Amniotic epithelial cell (primary cell): ENCODE data around the gene PEMT.

Source experiments
- DNase-seq: peaks from one replicate; pipeline ENCODE4 v3.0.0-alpha.2; 2010; ENCODE audit warnings: low read depth

Gene PEMT

DNA sequence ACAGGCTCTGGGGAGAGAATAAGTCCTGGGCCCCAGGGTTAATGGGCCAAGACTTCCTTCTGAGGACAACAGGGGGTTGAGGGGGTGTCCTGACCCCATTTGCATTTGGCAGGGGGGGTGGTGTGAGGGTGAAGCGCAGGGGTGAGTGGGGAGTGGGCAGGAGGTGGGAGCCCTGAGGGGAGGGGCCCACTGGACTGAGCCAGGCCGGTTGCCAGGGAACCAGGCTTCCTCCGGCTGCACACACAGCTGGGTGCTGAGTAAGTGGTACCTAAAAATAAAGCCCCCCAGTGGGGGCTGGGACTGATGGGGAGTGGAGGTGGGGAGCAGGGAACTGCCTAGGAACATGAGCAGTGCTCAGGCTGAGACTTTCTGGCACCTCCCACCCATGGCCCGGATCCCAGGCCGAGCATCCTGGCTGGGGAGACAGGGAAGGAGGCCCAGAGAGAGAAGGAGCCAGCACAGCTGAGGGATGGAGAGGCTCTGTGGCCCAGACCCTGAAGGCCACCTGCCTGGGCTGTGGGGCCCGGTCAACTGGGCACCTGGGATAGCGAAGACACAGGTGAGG is 87.9 kb downstream of the PEMT start:
- no peak for DNase-seq

GRCh38 chr17:17502741-17503565 is 88.6 kb downstream of the PEMT start:
- DNase-seq: no peak

DNA sequence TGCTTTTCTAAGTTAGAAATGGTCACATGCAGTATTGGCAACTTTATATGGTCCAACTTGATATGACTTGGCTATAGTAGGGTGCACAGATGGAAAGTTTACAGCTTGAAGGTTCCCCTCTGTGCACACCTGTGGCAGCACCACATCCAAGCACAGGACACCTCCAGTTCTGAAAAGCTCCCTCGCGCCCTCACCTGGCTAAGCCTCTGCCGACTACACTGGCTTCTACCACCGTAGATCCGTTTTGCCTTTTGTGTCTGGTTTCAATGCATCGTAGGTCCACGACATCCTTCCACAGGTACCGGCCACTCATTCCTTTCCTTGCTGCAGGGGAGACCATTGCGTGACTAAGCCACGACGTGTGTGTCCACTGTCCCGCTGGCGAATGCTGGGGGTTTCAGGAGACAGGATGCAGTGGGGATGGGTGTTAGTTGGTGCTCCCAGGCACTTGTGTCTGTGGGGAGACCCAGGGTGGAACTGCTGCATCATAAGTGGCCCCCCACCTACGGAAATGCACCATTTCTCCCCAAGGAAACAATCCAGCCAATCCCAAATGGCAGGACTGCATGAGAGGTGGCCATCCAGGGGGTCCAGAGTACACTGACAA is 90.4 kb downstream of the PEMT start:
- no peak for DNase-seq

- DNase-seq: no peak
These were observed 91.9 kb downstream of the PEMT start for GRCh38 chr17:17499402-17500145.

GRCh38 chr17:17498606-17499301 is 92.8 kb downstream of the PEMT start:
- no peak for DNase-seq

- no peak for DNase-seq
These were observed 93.5 kb downstream of the PEMT start for GRCh38 chr17:17497845-17498520.

DNA sequence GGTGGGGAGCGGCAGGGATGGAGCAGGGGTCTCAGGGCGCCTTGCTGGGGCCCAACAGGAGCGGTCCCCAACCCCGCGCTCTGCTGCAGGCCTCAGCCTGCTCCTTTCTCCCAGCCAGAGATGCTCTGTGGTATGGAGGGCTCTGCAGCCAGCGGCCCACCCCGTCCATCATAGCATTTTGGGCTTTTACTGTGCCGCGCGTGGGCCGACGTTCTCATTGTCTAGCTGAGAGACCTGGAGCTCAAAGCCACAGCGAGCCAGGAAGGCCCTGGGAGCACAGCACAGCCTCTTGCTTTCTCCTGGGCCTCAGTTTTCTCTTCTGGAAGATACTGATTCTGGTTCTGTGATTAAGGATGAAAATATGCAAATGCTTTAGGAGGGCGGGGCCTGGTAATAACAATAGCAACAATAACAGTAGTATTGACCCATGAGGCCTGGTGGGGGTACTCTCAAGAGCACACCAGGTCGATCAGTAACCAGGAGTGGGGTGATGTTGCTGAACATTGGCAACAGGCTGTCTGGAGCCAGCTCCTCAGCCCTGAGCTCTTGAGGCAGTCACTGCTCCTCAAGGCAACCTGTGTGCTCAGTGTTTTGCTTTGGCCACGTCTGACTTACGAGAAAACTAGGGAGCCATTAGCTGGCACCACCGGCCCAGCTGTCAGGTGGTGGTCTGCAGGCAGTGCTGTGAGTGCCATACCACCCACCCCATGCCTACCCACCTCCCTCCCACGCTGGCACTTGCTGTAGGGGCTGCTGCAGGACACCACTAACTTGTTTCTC is 94.3 kb downstream of the PEMT start:
- DNase-seq: no peak

GRCh38 chr17:17496189-17497064 is 95.1 kb downstream of the PEMT start, which contains the start of gene RASD1:
RASD1 (minus strand) TSS chr17:17496395; CDS start chr17:17496181, 214 bp downstream.
- DNase-seq: peak; percentile 79

GRCh38 chr17:17495536-17496188 is 95.8 kb downstream of the PEMT start:
- peak; percentile 21 for DNase-seq

DNA sequence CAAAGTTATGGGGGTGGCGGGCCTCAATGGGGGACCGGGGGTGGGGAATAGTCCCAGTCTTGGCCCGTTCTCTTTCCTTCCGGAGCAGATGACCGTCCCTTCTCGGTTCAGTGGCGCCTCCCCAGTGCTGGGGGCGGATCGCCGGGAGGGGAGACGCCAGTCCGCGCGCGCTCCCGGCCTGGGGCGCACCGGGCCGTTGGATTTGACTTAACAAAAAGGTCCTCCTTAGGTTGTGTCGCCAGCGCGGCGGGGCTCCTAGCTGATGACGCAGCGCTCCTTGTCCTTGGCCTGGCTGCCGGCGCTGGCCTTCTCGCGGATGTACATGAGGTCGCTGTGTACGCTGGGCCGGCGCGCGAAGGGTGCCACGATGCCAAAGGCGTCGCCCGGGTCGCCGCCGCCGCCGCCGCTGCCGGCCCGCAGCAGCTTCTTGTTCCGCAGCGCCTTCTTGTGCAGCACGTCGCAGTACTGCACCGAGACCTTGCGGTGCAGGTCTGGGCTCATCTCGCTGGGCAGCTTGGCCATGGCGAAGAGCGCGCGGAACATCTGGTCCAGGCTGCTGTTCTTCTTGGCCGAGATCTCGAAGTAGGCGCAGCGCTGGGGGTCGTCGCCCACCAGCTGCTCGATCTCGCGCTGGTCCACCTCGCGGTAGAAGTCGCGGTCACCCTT is 96.5 kb downstream of the PEMT start:
- peak; percentile 44 for DNase-seq

GRCh38 chr17:17494499-17494869 is 97.0 kb downstream of the PEMT start:
- peak; percentile 30 for DNase-seq

DNA sequence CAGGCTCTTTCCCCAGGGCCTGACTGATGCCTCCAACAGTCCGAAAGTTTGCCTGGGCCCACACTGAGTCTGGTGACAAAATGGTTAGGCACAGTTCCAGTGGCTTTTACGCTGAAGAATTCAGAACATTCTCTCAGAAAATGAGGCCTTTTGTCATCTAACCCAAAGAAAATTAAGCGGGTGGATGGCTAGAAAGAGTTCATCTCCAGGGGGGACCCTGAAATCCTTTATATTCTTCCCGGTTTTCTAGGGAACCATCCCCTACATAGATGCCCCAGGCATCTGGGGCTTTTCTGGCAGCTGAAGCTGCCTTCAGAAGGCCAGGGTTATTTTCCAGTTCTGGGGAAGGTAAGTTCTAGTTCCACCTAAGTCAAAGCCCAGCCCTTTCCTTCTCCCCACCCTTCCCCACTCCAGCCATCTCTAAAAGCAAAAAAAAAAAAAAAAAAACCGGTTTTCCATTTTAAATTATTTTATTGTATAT is 97.5 kb downstream of the PEMT start:
- no peak for DNase-seq

DNA sequence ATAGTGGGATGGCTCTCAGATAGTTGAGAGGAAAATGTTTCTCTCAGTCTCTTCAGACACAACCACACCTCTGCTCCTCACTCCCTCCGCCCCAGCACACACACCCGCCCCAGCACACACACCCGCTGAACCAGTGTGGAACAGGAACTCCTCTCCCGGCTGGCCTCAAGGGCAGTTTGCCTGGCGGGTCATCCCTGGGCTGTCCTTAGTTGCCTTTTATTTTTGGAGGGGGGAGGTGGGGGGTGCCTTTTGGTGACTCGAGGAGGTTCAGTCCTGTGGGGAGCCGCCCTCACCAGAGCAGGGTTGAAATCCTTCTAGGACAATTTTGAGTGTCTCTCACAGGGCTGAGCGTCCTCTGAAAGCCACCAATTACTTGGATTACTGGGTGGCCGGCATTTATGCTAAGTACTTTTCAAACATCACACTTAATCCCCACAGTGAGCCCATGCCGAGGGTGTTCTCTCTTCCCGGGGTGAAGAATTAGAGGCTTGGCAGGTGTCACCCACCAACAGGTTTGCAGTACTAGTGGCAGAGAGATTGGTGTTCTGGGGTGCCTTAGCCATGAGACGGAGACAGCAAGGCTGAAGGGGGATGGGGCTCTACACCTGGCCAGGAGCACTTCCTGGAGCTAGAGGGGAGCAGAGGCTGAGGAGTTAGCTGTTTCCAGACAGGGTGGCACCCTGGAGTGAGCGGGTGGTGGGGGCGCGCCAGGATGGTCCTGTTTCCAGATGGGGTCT is 98.1 kb downstream of the PEMT start:
- DNase-seq: peak; percentile 19

- DNase-seq: no peak
These were observed 98.9 kb downstream of the PEMT start for GRCh38 chr17:17492571-17492970.

DNA sequence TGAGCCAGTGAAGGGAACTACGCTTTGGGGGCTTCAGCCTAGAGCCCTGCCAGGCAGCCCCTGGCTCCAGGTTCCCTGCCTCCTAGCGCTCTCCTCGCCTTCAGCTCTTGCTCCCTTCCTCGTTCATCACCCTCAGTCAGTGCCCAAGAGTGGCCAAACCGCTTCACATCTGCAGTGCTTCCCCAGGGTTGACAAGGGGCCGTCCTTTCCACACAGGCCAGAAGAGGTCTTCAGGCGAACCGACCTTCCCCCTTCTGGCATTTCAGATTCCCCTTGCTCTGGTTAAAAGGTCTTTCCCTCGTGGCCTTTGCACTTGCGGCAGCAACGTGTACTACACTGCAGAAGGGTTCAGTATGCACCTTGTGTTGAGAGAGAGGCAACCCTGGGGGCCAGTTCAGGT is 99.4 kb downstream of the PEMT start:
- DNase-seq: no peak

GRCh38 chr17:17491546-17491988 is 99.9 kb downstream of the PEMT start:
- peak; percentile 56 for DNase-seq

DNA sequence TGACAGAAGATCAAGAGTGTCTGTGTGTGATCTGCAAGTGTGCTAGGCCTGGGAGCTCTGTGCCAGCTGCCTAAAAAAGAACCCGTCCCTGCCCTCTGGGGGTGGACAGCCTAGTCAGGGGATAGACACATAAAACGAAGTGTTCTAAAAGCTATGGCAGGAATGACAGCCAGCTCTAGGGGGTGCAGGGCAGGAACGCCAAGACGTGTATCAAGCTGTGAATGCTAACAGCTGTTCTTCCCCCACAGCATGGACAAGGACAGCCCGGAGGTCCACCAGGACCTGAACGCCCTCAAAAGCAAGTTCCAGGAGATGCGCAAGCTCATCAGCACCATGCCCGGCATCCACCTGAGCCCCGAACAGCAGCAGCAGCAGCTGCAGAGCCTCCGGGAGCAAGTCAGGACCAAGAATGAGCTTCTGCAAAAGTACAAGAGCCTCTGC is 100.5 kb downstream of the PEMT start:
- DNase-seq: no peak
